Thoracic aorta (tissue), 2 donors: ENCODE results near the gene TSGA10IP. TPM values are rescaled to one million over a fixed set of nuclear protein-coding genes. Genes with fewer than 3 reads are reported as not detected.
A peak's percentile ranks its signal among the peaks of the same experiment; 100 is the strongest.

Experiments
- ATAC-seq: fragments of 150-250 bp; one replicate; pipeline ENCODE4 v1.8.0; 2017; ENCODE audit warnings: low read depth; ENCODE audit not compliant: insufficient number of reproducible peaks, low FRiP score
- DNase-seq: peaks from one replicate; pipeline ENCODE4 v3.0.0-alpha.2; 2020; ENCODE audit warnings: low spot score
- H3K27ac ChIP-seq, 2 donors: fragments of 200-600 bp; sonication (generic); 1 replicate in 1 of 2; 2 replicates in 1 of 2; pipeline ENCODE4 v1.5.1; 2016; ENCODE audit warnings: mild to moderate bottlenecking in 2 of 2, moderate library complexity in 2 of 2
- H3K27me3 ChIP-seq: fragments of 200-600 bp; sonication (generic); replicated peaks from 2 replicates; pipeline ENCODE4 v1.6.0; 2016; ENCODE audit warnings: mild to moderate bottlenecking; ENCODE audit not compliant: insufficient read depth
- H3K36me3 ChIP-seq: fragments of 200-600 bp; sonication (generic); one replicate; pipeline ENCODE4 v1.5.1; 2016
- H3K4me1 ChIP-seq, 2 donors: fragments of 200-600 bp; sonication (generic); 1 replicate in 1 of 2; 2 replicates in 1 of 2; pipeline versions ENCODE4 v1.5.1 to v1.6.0; 2016; ENCODE audit warnings: low read depth in 2 of 2, mild to moderate bottlenecking in 1 of 2; ENCODE audit not compliant: control insufficient read depth in 1 of 2
- H3K4me3 ChIP-seq: fragments of 200-600 bp; sonication (generic); 2 replicates; pipeline ENCODE4 v1.5.1; 2016; ENCODE audit warnings: mild to moderate bottlenecking
- H3K9me3 ChIP-seq: fragments of 200-600 bp; sonication (generic); 2 replicates; pipeline ENCODE4 v1.5.1; 2016
- total RNA-seq, 2 donors: library from RNA; depleted of rRNA; stranded (reverse); fragments of >200 nt; gene quantifications; one replicate each; pipeline versions ENCODE4 v1.1.0 to v1.2.3, GENCODE V29; 2016
- TF ChIP-seq, protein P1 (sequence below): fragments of 200-600 bp; sonication (generic); IDR thresholded peaks from one replicate; pipeline ENCODE4 v1.5.1; 2019; ENCODE audit warnings: antibody characterized with exemption

TSGA10IP gene
- total RNA-seq, 2 donors from 2014 or later = not detected

DNA sequence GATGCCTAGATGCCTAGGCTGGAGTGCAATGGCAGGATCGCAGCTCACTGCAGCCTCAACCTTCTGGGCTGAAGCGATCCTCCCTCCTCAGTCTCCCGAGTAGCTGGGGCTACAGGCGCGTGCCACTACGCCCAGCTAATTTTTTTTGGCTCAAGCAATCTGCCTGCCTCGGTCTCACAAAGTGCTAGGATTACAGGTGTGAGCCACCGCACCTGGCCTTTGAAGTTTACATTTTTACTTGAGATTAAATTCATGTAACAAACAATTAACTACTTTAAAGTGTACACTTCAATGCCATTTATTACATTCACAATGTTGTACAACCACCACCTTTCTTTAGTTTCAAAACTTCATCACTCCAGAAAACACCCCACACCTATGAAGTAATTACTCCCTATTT lies 41.6 kb upstream of the TSGA10IP start:
- TF ChIP-seq, protein P1, sequence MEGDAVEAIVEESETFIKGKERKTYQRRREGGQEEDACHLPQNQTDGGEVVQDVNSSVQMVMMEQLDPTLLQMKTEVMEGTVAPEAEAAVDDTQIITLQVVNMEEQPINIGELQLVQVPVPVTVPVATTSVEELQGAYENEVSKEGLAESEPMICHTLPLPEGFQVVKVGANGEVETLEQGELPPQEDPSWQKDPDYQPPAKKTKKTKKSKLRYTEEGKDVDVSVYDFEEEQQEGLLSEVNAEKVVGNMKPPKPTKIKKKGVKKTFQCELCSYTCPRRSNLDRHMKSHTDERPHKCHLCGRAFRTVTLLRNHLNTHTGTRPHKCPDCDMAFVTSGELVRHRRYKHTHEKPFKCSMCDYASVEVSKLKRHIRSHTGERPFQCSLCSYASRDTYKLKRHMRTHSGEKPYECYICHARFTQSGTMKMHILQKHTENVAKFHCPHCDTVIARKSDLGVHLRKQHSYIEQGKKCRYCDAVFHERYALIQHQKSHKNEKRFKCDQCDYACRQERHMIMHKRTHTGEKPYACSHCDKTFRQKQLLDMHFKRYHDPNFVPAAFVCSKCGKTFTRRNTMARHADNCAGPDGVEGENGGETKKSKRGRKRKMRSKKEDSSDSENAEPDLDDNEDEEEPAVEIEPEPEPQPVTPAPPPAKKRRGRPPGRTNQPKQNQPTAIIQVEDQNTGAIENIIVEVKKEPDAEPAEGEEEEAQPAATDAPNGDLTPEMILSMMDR = no peak
- Histone ChIP-seq H3K27me3 (no peaks in the 10 kb centered on the region), H3K4me1 (peaks cover 5 to 14% of the 10 kb centered on the region in 2 donors), H3K9me3 (no peaks in the 10 kb centered on the region), H3K36me3 (no peaks in the 10 kb centered on the region), H3K27ac (peak overlapping the region in 1 of 2 donors; percentile 62), H3K4me3 (no peak overlapping the region)
- ATAC-seq (no peak), DNase-seq (no peak)

DNA sequence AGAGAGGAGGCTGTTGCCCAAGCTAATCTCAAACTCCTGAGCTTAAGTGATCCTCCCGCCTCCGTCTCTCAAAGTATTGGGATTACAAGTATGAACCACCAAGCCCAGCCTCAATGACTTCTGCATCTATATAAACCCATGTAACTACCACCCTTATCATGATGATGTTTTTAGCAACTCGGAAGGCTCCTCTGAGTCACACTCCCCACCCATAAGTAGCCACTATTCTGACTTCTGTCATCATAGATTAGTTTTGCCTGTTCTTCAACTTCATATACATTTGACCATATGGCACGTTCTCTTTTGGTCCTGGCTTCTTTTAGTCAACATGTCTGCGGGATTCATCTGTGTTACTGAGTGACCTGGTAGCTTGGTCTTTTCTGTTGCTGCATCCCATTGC lies 38.7 kb upstream of the TSGA10IP start:
- Histone ChIP-seq H3K9me3 (no peaks in the 10 kb centered on the region), H3K27me3 (no peaks in the 10 kb centered on the region), H3K4me3 (no peak overlapping the region), H3K27ac (no peak overlapping the region), H3K4me1 (peaks cover under 1 to 5% of the 10 kb centered on the region in 2 donors), H3K36me3 (no peaks in the 10 kb centered on the region)
- DNase-seq = no peak
- ATAC-seq = no peak
- TF ChIP-seq, protein P1 = no peak

DNA sequence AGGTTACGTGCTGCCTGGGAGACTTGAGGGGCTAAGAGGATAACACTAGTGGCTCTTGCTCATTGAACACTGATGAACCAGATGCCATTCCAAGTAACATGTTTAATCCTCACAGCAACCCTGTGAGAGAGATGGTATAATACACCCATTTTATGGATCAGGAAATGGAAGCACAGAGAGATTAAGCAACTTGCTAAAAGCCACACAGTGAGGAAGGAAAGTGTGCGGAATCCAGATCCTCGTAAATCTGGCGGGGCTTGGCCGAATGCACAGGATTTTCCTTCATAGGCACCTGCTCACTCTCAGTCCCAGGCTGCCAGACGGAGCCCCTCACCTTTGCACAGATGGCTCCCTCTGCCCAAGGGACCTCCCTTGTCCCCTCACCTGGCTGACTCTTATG lies 37.4 kb upstream of the TSGA10IP start:
- TF ChIP-seq, protein P1 = no peak
- no peak for DNase-seq
- Histone ChIP-seq H3K36me3 (no peaks in the 10 kb centered on the region), H3K27ac (no peak overlapping the region), H3K9me3 (no peaks in the 10 kb centered on the region), H3K27me3 (no peaks in the 10 kb centered on the region), H3K4me1 (peaks cover 7 to 18% of the 10 kb centered on the region in 2 donors), H3K4me3 (no peak overlapping the region)
- no peak for ATAC-seq

DNA sequence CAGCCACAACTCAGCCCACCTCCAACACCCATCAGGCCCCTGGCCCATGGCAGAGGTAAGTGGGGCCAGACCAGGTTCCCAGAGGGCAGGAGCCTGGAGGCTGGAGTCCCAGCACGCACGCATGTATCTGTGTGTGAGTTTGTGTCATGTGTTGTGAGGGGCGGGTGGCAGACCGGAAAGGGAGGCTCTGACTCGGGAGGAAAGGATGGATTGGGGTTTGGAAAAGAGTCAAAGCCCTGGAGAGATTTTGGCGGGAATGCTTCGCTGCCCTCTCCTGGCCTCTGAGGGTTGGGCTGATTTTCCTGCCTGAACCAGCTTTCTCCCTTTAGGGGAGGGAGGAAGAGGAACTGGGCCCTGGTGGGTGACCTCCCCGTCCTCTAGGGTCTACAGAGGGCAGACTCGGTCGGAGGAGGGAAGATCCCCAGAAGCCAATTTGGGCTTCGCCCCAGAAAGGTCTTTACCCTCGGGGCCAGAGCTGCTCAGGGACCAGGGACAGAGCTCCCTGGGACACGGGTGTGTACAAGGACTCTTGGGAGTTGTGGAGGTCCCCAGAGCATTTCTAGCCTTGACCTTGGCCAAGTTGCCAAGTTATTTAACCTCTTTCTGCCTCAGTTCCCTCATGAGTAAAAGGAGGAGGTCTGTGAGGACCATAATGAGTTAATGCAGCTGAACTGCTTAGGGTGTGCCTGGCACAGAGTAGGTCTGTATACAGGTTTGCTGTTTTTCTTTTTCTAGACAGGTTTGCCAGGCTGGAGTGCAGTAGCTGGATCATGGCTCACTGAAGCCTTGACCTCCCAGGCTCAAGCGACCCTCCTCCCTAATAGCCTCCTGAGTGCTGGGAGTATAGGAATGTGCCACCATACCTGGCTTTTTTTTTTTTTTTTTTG lies 33.4 kb upstream of the TSGA10IP start:
- TF ChIP-seq, protein P1 = peak; percentile 24
- H3K36me3 ChIP-seq = no peaks in the 10 kb centered on the region
- H3K4me1 ChIP-seq = peaks cover 25 to 42% of the 10 kb centered on the region in 2 donors
- H3K4me3 ChIP-seq = peak overlapping the region; percentile 17
- DNase-seq (no peak), ATAC-seq (peak; percentile 24)
- no peaks in the 10 kb centered on the region for H3K27me3 ChIP-seq
- H3K27ac ChIP-seq = peak overlapping the region in 1 of 2 donors; percentile 29
- H3K9me3 ChIP-seq = no peaks in the 10 kb centered on the region

DNA sequence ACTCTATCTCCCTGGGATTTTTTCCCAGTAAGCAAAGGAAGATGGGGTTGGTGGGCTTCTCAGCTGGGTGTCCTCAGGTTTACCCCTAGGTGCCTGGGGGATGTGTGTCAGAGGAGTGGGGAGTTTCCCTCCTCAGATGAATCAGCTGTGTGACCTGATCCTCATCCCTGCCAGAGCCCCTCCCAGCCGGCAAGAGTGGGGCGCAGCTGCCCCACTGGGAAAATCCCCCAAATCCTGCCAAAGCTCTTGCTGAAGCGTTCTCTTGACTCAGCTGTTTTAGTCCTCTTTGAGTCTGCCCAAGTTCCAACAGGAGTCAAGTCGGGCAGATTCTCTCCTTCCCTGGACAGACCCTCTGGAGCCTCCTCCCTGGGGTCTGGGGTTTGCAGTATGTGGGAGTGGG lies 32.4 kb upstream of the TSGA10IP start:
- Histone ChIP-seq H3K9me3 (no peaks in the 10 kb centered on the region), H3K4me3 (no peak overlapping the region), H3K36me3 (no peaks in the 10 kb centered on the region), H3K4me1 (peaks cover 35 to 52% of the 10 kb centered on the region in 2 donors), H3K27me3 (no peaks in the 10 kb centered on the region), H3K27ac (peak overlapping the region in 1 of 2 donors; percentile 11)
- TF ChIP-seq, protein P1 = no peak
- DNase-seq = no peak
- ATAC-seq = no peak
